Kidney capillary endothelial cell (primary cell): Measurements from ENCODE around the gene LSM14B.
"Not testable (repeated sequence)": the region's sequence is repeated elsewhere in the genome, so short reads cannot be mapped to it uniquely, and the experiment has no call there.

Experiments used
- DNase-seq: peaks from one replicate; pipeline ENCODE4 v3.0.0-alpha.2; 2018; ENCODE audit warnings: low spot score

Gene LSM14B

GRCh38 chr20:62121776-62122653 lies at the start of gene LSM14B:
Gene LSM14B, plus strand, starts transcription at chr20:62122475. Its CDS starts 192 bp downstream, at chr20:62122667.
- peak; percentile 94 for DNase-seq

GRCh38 chr20:62073323-62073722 lies 49.0 kb upstream of the LSM14B start:
- no peak for DNase-seq

- no peak for DNase-seq
These were observed 43.1 kb upstream of the LSM14B start for GRCh38 chr20:62079166-62079565.

GRCh38 chr20:62080249-62080990 lies 41.9 kb upstream of the LSM14B start:
- DNase-seq, result no peak

GRCh38 chr20:62083312-62083711 lies 39.0 kb upstream of the LSM14B start:
- no peak for DNase-seq

- not testable (repeated sequence) for DNase-seq
These were observed 38.1 kb upstream of the LSM14B start for GRCh38 chr20:62084224-62084623.

- DNase-seq, result no peak
These were observed 37.1 kb upstream of the LSM14B start for GRCh38 chr20:62085206-62085605.

GRCh38 chr20:62087227-62087626 lies 35.0 kb upstream of the LSM14B start:
- DNase-seq, result no peak

- DNase-seq, result no peak
These were observed 34.6 kb upstream of the LSM14B start for GRCh38 chr20:62087632-62088031.

GRCh38 chr20:62088258-62089127 lies 33.8 kb upstream of the LSM14B start:
- DNase-seq, result peak; percentile 81

GRCh38 chr20:62089393-62089792 lies 32.9 kb upstream of the LSM14B start:
- DNase-seq, result no peak

GRCh38 chr20:62096421-62097380 lies 25.6 kb upstream of the LSM14B start:
- DNase-seq, result no peak

- DNase-seq, result no peak
These were observed 24.3 kb upstream of the LSM14B start for GRCh38 chr20:62097881-62098407.

- DNase-seq, result no peak
These were observed 21.2 kb upstream of the LSM14B start for GRCh38 chr20:62101078-62101477.

- DNase-seq, result no peak
These were observed 18.6 kb upstream of the LSM14B start for GRCh38 chr20:62103508-62104233.

- no peak for DNase-seq
These were observed 18.0 kb upstream of the LSM14B start for GRCh38 chr20:62104234-62104789.

GRCh38 chr20:62104791-62105345 lies 17.4 kb upstream of the LSM14B start:
- no peak for DNase-seq

- no peak for DNase-seq
These were observed 16.7 kb upstream of the LSM14B start for GRCh38 chr20:62105592-62105991.

- no peak for DNase-seq
These were observed 11.1 kb upstream of the LSM14B start for GRCh38 chr20:62111148-62111547.
